MM.1S (cell line): Measurements from ENCODE around the gene TMTC1.

ENCODE experiments used
- DNase-seq: peaks from one replicate; pipeline ENCODE4 v3.0.0-alpha.2; 2015
- H2AFZ ChIP-seq: fragments of 300-600 bp; sonication (generic); 2 replicates; pipeline ENCODE4 v1.6.0; 2016; ENCODE audit warnings: antibody characterized with exemption, low read length
- H3F3A ChIP-seq: fragments of 300-600 bp; sonication (generic); 2 replicates; pipeline ENCODE4 v1.6.1; 2016; ENCODE audit warnings: mild to moderate bottlenecking, antibody characterized with exemption, low read length, moderate library complexity, mixed read lengths; ENCODE audit not compliant: insufficient read depth
- H3K27ac ChIP-seq: fragments of 300-600 bp; sonication (generic); 2 replicates; pipeline ENCODE4 v1.5.1; 2016; ENCODE audit warnings: mild to moderate bottlenecking, low read length
- H3K27me3 ChIP-seq: fragments of 300-600 bp; sonication (generic); replicated peaks from 2 replicates; pipeline ENCODE4 v1.6.0; 2016; ENCODE audit warnings: low read length; ENCODE audit not compliant: insufficient read depth
- H3K36me3 ChIP-seq: fragments of 300-600 bp; sonication (generic); replicated peaks from 2 replicates; pipeline ENCODE4 v1.6.1; 2016; ENCODE audit warnings: mild to moderate bottlenecking, low read length, mixed read lengths; ENCODE audit not compliant: insufficient read depth
- H3K4me1 ChIP-seq: fragments of 300-600 bp; sonication (generic); 2 replicates; pipeline ENCODE4 v1.6.1; 2016; ENCODE audit warnings: low read length, mixed read lengths
- H3K4me2 ChIP-seq: fragments of 300-600 bp; sonication (generic); 2 replicates; pipeline ENCODE4 v1.6.0; 2016; ENCODE audit warnings: low read depth, low read length
- H3K4me3 ChIP-seq: fragments of 300-600 bp; sonication (generic); 2 replicates; pipeline ENCODE4 v1.5.1; 2016; ENCODE audit warnings: low read length, mixed read lengths
- H3K79me2 ChIP-seq: fragments of 300-600 bp; sonication (generic); 2 replicates; pipeline ENCODE4 v1.6.1; 2016; ENCODE audit warnings: mixed run types, low read length, mixed read lengths
- H3K9ac ChIP-seq: fragments of 300-600 bp; sonication (generic); 2 replicates; pipeline ENCODE4 v1.6.1; 2016; ENCODE audit warnings: low read length, mixed read lengths
- H3K9me2 ChIP-seq: fragments of 300-600 bp; sonication (generic); replicated peaks from 2 replicates; pipeline ENCODE4 v1.6.1; 2016; ENCODE audit warnings: mild to moderate bottlenecking, low read length, mixed read lengths; ENCODE audit not compliant: insufficient read depth
- H3K9me3 ChIP-seq: fragments of 300-600 bp; sonication (generic); replicated peaks from 2 replicates; pipeline ENCODE4 v1.6.1; 2016; ENCODE audit warnings: mild to moderate bottlenecking, low read length, mixed read lengths; ENCODE audit not compliant: insufficient read depth
- H4K20me1 ChIP-seq: fragments of 300-600 bp; sonication (generic); 2 replicates; pipeline ENCODE4 v1.6.1; 2016; ENCODE audit warnings: mild to moderate bottlenecking, low read length, moderate library complexity, mixed read lengths; ENCODE audit not compliant: insufficient read depth
- EZH2 ChIP-seq: fragments of 300-600 bp; sonication (generic); optimal IDR thresholded peaks from 2 replicates; pipeline ENCODE3; 2017; ENCODE audit warnings: low read depth, mild to moderate bottlenecking, antibody characterized with exemption, low read length, mixed read lengths
- EZH2phosphoT487 ChIP-seq: fragments of 300-600 bp; sonication (generic); IDR thresholded peaks from 2 replicates; pipeline ENCODE4 v1.6.1; 2018; ENCODE audit warnings: antibody characterized with exemption, low read length
- TF ChIP-seq, protein P1 (sequence below): fragments of 300-600 bp; sonication (generic); IDR thresholded peaks from 2 replicates; pipeline ENCODE4 v1.5.1; 2016; ENCODE audit warnings: antibody characterized with exemption, low read length, mixed read lengths

TMTC1 gene

GRCh38 chr12:29692237-29692636, 91.5 kb downstream of the TMTC1 start:
- H3K4me3 ChIP-seq: no peak overlapping the region
- no peak overlapping the region for H3K27ac ChIP-seq
- no peaks in the 10 kb centered on the region for H3K9me2 ChIP-seq
- H2AFZ ChIP-seq: no peak overlapping the region
- no peak for DNase-seq
- no peaks in the 10 kb centered on the region for H3K4me1 ChIP-seq
- no peaks in the 10 kb centered on the region for H3K36me3 ChIP-seq
- H3K4me2 ChIP-seq: no peak overlapping the region
- H3F3A ChIP-seq: no peaks in the 10 kb centered on the region
- H4K20me1 ChIP-seq: no peaks in the 10 kb centered on the region
- H3K27me3 ChIP-seq: no peaks in the 10 kb centered on the region
- TF ChIP-seq EZH2phosphoT487 (no peak), EZH2 (no peak)
- TF ChIP-seq, protein P1, sequence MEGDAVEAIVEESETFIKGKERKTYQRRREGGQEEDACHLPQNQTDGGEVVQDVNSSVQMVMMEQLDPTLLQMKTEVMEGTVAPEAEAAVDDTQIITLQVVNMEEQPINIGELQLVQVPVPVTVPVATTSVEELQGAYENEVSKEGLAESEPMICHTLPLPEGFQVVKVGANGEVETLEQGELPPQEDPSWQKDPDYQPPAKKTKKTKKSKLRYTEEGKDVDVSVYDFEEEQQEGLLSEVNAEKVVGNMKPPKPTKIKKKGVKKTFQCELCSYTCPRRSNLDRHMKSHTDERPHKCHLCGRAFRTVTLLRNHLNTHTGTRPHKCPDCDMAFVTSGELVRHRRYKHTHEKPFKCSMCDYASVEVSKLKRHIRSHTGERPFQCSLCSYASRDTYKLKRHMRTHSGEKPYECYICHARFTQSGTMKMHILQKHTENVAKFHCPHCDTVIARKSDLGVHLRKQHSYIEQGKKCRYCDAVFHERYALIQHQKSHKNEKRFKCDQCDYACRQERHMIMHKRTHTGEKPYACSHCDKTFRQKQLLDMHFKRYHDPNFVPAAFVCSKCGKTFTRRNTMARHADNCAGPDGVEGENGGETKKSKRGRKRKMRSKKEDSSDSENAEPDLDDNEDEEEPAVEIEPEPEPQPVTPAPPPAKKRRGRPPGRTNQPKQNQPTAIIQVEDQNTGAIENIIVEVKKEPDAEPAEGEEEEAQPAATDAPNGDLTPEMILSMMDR: no peak
- no peaks in the 10 kb centered on the region for H3K9me3 ChIP-seq
- no peaks in the 10 kb centered on the region for H3K79me2 ChIP-seq
- H3K9ac ChIP-seq: no peak overlapping the region

- H3K9me3 ChIP-seq: no peaks in the 10 kb centered on the region
- H3K4me1 ChIP-seq: no peaks in the 10 kb centered on the region
- no peaks in the 10 kb centered on the region for H3K9me2 ChIP-seq
- no peak overlapping the region for H3K4me2 ChIP-seq
- H3K36me3 ChIP-seq: no peaks in the 10 kb centered on the region
- H3K79me2 ChIP-seq: no peaks in the 10 kb centered on the region
- no peaks in the 10 kb centered on the region for H4K20me1 ChIP-seq
- no peak overlapping the region for H3K4me3 ChIP-seq
- no peak overlapping the region for H3K9ac ChIP-seq
- no peaks in the 10 kb centered on the region for H3K27me3 ChIP-seq
- H3K27ac ChIP-seq: no peak overlapping the region
- no peak overlapping the region for H2AFZ ChIP-seq
- no peaks in the 10 kb centered on the region for H3F3A ChIP-seq
- TF ChIP-seq EZH2phosphoT487 (no peak), EZH2 (no peak)
- TF ChIP-seq, protein P1: no peak
- no peak for DNase-seq
Observed at GRCh38 chr12:29691161-29691854, 92.4 kb downstream of the TMTC1 start.

DNA sequence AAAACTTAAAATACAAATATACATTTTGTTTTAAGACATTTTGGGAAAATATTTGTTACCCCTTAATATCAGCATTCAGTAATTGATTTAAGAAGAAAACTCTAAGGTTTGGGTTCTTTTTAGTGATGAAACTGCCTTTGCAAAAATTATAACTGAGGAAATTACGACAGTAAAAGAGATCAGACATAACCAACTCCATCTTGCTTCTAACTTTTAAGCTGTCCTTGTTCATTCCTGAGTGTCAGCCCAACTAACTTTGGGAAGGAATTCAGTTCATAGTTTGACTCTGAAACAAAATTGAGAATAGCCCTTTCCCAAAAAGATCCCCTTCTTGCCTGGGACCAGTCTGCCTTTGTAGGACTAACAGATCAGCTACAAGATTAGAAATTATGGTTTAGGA, 93.0 kb downstream of the TMTC1 start:
- no peak overlapping the region for H3K27ac ChIP-seq
- H4K20me1 ChIP-seq: no peaks in the 10 kb centered on the region
- H3K79me2 ChIP-seq: no peaks in the 10 kb centered on the region
- H3K4me2 ChIP-seq: no peak overlapping the region
- H3F3A ChIP-seq: no peaks in the 10 kb centered on the region
- H2AFZ ChIP-seq: no peak overlapping the region
- TF ChIP-seq, protein P1: no peak
- TF ChIP-seq EZH2phosphoT487 (no peak), EZH2 (no peak)
- no peak for DNase-seq
- no peaks in the 10 kb centered on the region for H3K9me2 ChIP-seq
- H3K4me3 ChIP-seq: no peak overlapping the region
- H3K4me1 ChIP-seq: no peaks in the 10 kb centered on the region
- H3K9me3 ChIP-seq: no peaks in the 10 kb centered on the region
- no peak overlapping the region for H3K9ac ChIP-seq
- H3K36me3 ChIP-seq: no peaks in the 10 kb centered on the region
- H3K27me3 ChIP-seq: no peaks in the 10 kb centered on the region
